HEK293T (cell line): ENCODE measurements around the gene ZNF10.

ENCODE experiments used
- CTCF ChIA-PET: fragments of 350-600 bp; formaldehyde crosslinking; extraction: SDS; loops from one replicate; lab custom pipeline; 2021; ENCODE audit warnings: antibody characterized with exemption, inconsistent platforms; lab: Yijun Ruan, JAX
- POLR2A ChIA-PET: fragments of 350-600 bp; formaldehyde crosslinking; extraction: SDS; loops from one replicate; lab custom pipeline; 2020; ENCODE audit warnings: antibody characterized with exemption, inconsistent platforms; lab: Yijun Ruan, JAX
- DNase-seq: peaks from one replicate; pipeline ENCODE4 v3.0.0; 2012; ENCODE audit warnings: mixed read lengths; ENCODE audit errors: extremely low spot score
- ARNT ChIP-seq: fragments of 450-650 bp; IDR thresholded peaks from 2 replicates; pipeline ENCODE4 v1.6.1; 2017; ENCODE audit warnings: mild to moderate bottlenecking
- BHLHE40 ChIP-seq: fragments of 450-650 bp; IDR thresholded peaks from 2 replicates; pipeline ENCODE4 v1.6.1; 2016; ENCODE audit warnings: mild to moderate bottlenecking, moderate library complexity, borderline replicate concordance
- CTBP1 ChIP-seq: fragments of 450-650 bp; IDR thresholded peaks from 2 replicates; pipeline ENCODE4 v1.6.1; 2016; ENCODE audit warnings: borderline replicate concordance
- ELF4 ChIP-seq: fragments of 450-650 bp; IDR thresholded peaks from 2 replicates; pipeline ENCODE4 v1.6.1; 2017; ENCODE audit warnings: antibody characterized with exemption
- FOXA1 ChIP-seq: fragments of 450-650 bp; IDR thresholded peaks from 2 replicates; pipeline ENCODE4 v1.6.1; 2016; ENCODE audit warnings: mild to moderate bottlenecking
- FOXK2 ChIP-seq: fragments of 450-650 bp; IDR thresholded peaks from 2 replicates; pipeline ENCODE4 v1.6.1; 2016; ENCODE audit warnings: mild to moderate bottlenecking
- FOXM1 ChIP-seq: fragments of 450-650 bp; IDR thresholded peaks from 2 replicates; pipeline ENCODE4 v1.6.1; 2017; ENCODE audit warnings: mild to moderate bottlenecking, borderline replicate concordance
- HDGF ChIP-seq: fragments of 450-650 bp; IDR thresholded peaks from 2 replicates; pipeline ENCODE4 v1.6.1; 2017; ENCODE audit warnings: antibody characterized with exemption, borderline replicate concordance
- L3MBTL2 ChIP-seq: fragments of 450-650 bp; conservative IDR thresholded peaks from 2 replicates; pipeline ENCODE4 v1.6.1; 2016; ENCODE audit warnings: mild to moderate bottlenecking
- LEF1 ChIP-seq: fragments of 450-650 bp; IDR thresholded peaks from 2 replicates; pipeline ENCODE4 v1.6.1; 2017; ENCODE audit warnings: mild to moderate bottlenecking, borderline replicate concordance
- NFRKB ChIP-seq: fragments of 450-650 bp; IDR thresholded peaks from 2 replicates; pipeline ENCODE4 v1.6.1; 2016; ENCODE audit warnings: mild to moderate bottlenecking, moderate library complexity
- SP1 ChIP-seq: fragments of 450-650 bp; IDR thresholded peaks from 2 replicates; pipeline ENCODE4 v1.6.1; 2017
- SUZ12 ChIP-seq: fragments of 450-650 bp; IDR thresholded peaks from 2 replicates; pipeline ENCODE4 v1.6.1; 2016; ENCODE audit warnings: mild to moderate bottlenecking
- TARDBP ChIP-seq: fragments of 450-650 bp; IDR thresholded peaks from 2 replicates; pipeline ENCODE4 v1.6.1; 2016
- ZNF384 ChIP-seq: fragments of 450-650 bp; IDR thresholded peaks from 2 replicates; pipeline ENCODE4 v1.6.1; 2016
- TF ChIP-seq, protein P1 (sequence below): fragments of 450-650 bp; IDR thresholded peaks from 2 replicates; pipeline ENCODE4 v1.6.1; 2016

Gene ZNF10

GRCh38 chr12:133130038-133130807, at the start of gene ZNF10, which contains the start of gene ZNF891:
TSS of gene ZNF10 (plus strand) at chr12:133130627. CDS start at chr12:133144493, 13,866 bp downstream.
TSS of gene ZNF891 (minus strand) at chr12:133130274. CDS start at chr12:133121918, 8,356 bp downstream.
- TF ChIP-seq CTBP1 (no peak), L3MBTL2 (peak; percentile 88)
- peak; percentile 90 for DNase-seq
- CTCF ChIA-PET = no interaction called here
- POLR2A ChIA-PET = interaction anchor here (0.9 to 1.8 kb wide), 6 partner anchors 11 to 144 kb away, joined by 3 to 9 read pairs (median 4); partner anchors contain the start of genes ZNF140 and ZNF268

- ChIA-PET POLR2A (interaction anchor here (2.4 kb wide), 1 partner anchor 49 kb away, joined by 7 read pairs; the partner anchor contains the start of genes ZNF10 and ZNF891), CTCF (no interaction called here)
- TF ChIP-seq TARDBP (no peak), ZNF384 (no peak), FOXK2 (no peak), L3MBTL2 (no peak), ARNT (no peak), ELF4 (no peak), FOXA1 (no peak), FOXM1 (no peak), HDGF (no peak), NFRKB (no peak), LEF1 (no peak)
- TF ChIP-seq, protein P1, sequence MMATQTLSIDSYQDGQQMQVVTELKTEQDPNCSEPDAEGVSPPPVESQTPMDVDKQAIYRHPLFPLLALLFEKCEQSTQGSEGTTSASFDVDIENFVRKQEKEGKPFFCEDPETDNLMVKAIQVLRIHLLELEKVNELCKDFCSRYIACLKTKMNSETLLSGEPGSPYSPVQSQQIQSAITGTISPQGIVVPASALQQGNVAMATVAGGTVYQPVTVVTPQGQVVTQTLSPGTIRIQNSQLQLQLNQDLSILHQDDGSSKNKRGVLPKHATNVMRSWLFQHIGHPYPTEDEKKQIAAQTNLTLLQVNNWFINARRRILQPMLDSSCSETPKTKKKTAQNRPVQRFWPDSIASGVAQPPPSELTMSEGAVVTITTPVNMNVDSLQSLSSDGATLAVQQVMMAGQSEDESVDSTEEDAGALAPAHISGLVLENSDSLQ = no peak
- DNase-seq = no peak
These were observed 49.2 kb upstream of the ZNF10 start for GRCh38 chr12:133081159-133081780.

DNA sequence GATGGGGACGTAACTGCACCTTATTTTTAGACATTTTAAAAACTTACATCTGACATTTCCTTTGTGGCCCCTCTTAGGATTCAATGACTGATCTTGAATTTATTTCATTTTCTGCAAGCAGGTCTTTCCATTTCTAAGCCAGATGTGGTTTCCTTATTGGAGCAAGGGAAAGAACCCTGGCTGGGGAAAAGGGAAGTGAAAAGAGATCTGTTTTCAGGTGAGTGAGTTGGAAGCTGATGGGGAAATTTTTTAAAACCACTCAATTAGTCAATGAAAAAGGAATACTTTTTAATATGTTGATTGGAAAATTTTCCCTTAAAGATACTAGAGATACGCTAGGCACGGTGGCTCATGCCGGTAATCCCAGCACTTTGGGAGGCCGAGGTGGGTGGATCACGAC, 47.1 kb upstream of the ZNF10 start:
- CTCF ChIA-PET = no interaction called here
- POLR2A ChIA-PET = no interaction called here
- TF ChIP-seq ELF4 (no peak), SP1 (no peak), L3MBTL2 (no peak), FOXA1 (no peak), NFRKB (no peak), CTBP1 (no peak), TARDBP (no peak), ARNT (no peak), ZNF384 (no peak), BHLHE40 (no peak), FOXK2 (no peak), LEF1 (no peak), SUZ12 (no peak), HDGF (no peak), FOXM1 (no peak)
- TF ChIP-seq, protein P1 = no peak
- no peak for DNase-seq

- POLR2A ChIA-PET = no interaction called here
- CTCF ChIA-PET = no interaction called here
- no peak for TF ChIP-seq LEF1
- TF ChIP-seq NFRKB = no peak
- no peak for TF ChIP-seq CTBP1
- no peak for TF ChIP-seq ARNT
- no peak for DNase-seq
These were observed 24.8 kb upstream of the ZNF10 start for GRCh38 chr12:133105620-133106019.

GRCh38 chr12:133106253-133106652, 24.2 kb upstream of the ZNF10 start:
- CTCF ChIA-PET = no interaction called here
- DNase-seq = no peak

More at GRCh38 chr12:133106253-133106652, 24.2 kb upstream of the ZNF10 start:
- POLR2A ChIA-PET = no interaction called here
- TF ChIP-seq TARDBP (no peak), L3MBTL2 (no peak), BHLHE40 (no peak), ELF4 (no peak), SUZ12 (no peak), ZNF384 (no peak), LEF1 (no peak), CTBP1 (no peak), FOXM1 (no peak), HDGF (no peak), SP1 (no peak), FOXK2 (no peak), FOXA1 (no peak), NFRKB (no peak), ARNT (no peak)
- TF ChIP-seq, protein P1 = no peak
